GM19467 (cell line): ENCODE data around the gene E2F4.

Source experiments
- ATAC-seq: cut with Tn5 transposase; IDR thresholded peaks from one replicate; pipeline ENCODE4 v1.9.1; 2021; ENCODE audit warnings: mild to moderate bottlenecking, moderate library complexity; ENCODE audit not compliant: unreplicated experiment

Gene E2F4

GRCh38 chr16:67157106-67157748 is 34.7 kb upstream of the E2F4 start:
- no peak for ATAC-seq

- no peak for ATAC-seq
Measured at GRCh38 chr16:67157892-67158635, 33.9 kb upstream of the E2F4 start.

- ATAC-seq, result peak; percentile 30
Measured at GRCh38 chr16:67158637-67159600, 33.0 kb upstream of the E2F4 start.

GRCh38 chr16:67161595-67162058 is 30.3 kb upstream of the E2F4 start:
- no peak for ATAC-seq

GRCh38 chr16:67162506-67163163 is 29.3 kb upstream of the E2F4 start:
- no peak for ATAC-seq

GRCh38 chr16:67163164-67163998 is 28.6 kb upstream of the E2F4 start:
- no peak for ATAC-seq

GRCh38 chr16:67163999-67164558 is 27.9 kb upstream of the E2F4 start:
- ATAC-seq, result no peak

- no peak for ATAC-seq
Measured at GRCh38 chr16:67164599-67165061, 27.3 kb upstream of the E2F4 start, which contains the start of gene HSF4. HSF4 (plus strand) TSS chr16:67164745; CDS start chr16:67164812, 67 bp downstream.

DNA sequence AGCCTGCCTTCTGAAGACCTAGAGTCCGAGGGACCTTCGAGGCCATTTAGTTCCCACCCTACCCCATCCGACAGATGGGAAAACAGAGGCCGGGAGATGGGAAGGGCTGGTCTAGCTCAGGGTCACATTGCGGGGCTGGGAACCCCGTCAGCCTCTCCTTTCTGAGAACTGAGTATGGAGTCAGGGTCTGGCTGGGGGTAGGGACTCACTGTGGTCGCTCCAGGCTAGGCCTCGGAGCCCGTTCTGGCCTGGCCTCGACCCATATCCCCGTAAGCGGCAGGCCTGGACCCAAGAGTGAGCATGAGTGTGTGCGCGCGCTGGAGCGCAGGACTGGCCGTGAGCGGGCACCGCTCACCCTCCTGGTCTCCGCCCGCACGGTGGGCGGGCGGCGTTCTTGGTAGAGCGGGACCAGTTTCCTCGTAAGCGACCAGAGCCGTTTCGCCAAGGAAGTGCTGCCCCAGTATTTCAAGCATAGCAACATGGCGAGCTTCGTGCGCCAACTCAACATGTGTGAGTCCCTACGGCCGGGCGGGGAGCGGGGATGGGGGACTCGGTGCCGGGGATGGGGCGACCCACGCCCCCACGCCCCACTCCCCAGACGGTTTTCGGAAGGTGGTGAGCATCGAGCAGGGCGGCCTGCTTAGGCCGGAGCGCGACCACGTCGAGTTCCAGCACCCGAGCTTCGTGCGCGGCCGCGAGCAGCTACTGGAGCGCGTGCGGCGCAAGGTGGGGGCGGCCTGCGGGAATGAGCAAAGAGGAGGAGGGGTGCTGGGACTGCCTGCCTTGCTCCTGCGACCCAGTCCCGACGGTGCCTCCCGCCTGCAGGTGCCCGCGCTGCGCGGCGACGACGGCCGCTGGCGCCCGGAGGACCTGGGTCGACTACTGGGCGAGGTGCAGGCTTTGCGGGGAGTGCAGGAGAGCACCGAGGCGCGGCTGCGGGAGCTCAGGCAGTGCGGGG is 26.6 kb upstream of the E2F4 start:
- ATAC-seq, result no peak

DNA sequence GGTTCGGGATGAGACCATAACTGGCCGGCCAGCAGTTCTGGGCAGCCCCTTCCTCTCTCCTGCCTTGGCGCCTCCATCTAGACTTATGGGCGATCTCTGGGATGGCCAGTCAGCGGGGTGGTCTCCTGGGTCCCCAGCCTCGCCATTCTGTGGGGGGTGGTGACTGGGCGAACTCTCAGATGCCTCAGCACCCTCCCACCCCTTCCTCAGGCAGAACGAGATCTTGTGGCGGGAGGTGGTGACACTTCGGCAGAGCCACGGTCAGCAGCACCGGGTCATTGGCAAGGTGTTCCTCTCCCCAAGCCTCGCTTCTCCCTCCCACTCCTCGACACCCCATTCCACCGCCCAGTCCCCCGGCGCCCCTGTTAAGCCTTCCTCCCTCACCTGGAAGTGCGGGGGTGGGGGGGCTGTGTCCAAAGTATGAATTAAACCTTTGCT is 25.8 kb upstream of the E2F4 start:
- ATAC-seq, result no peak

- ATAC-seq, result no peak
Measured at GRCh38 chr16:67166598-67167168, 25.3 kb upstream of the E2F4 start.

GRCh38 chr16:67167588-67167987 is 24.4 kb upstream of the E2F4 start:
- no peak for ATAC-seq

DNA sequence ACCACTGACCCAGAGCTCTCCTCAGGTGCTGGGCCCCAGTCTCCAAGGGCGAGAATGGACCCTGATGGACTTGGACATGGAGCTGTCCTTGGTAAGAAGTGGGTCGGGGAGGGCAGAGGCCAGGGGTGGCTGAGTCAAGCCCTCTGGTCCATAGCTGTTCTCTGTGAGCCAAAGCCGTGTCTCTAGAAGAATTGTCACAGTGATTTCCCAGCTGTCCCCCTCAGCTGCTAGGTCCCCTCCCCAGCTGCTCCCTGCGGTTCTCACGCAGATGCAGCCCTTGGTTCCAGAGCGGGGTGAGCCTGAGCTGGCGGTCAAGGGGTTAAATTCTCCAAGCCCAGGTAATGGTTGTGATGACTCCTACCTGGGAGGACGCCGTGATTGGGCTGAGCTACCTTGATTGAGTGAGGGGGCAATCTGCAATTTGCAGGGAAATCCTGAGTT is 22.9 kb upstream of the E2F4 start:
- ATAC-seq, result no peak

DNA sequence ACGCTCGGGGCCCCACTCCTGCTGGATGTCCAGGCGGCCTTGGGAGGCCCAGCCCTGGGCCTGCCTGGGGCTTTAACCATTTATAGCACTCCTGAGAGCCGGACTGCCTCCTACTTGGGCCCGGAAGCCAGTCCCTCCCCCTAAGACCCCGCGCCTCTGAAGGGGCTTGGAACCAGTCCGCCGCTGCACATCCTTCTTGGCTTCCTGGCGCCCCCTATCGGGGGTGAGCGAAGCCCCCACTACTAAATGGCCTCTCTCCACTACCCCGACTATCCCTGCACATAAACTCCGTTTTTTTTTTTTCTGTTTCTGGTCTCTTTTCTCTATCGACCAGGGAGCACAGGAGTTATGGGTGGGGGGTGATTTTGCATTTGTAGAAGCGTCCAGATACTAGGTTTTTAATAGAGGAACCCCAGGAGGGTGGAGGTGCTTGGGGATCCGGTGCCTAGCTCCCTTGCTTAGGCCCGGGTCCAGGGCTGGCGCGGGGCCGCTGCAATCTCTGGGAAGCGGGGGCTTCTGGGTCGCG is 22.2 kb upstream of the E2F4 start:
- ATAC-seq, result no peak

- no peak for ATAC-seq
Measured at GRCh38 chr16:67170168-67170948, 21.6 kb upstream of the E2F4 start, which contains the start of gene NOL3. NOL3 (plus strand) TSS chr16:67170538.

- no peak for ATAC-seq
Measured at GRCh38 chr16:67170949-67171649, 20.9 kb upstream of the E2F4 start.
